ENCODE results near the gene CDCA4.

DNA sequence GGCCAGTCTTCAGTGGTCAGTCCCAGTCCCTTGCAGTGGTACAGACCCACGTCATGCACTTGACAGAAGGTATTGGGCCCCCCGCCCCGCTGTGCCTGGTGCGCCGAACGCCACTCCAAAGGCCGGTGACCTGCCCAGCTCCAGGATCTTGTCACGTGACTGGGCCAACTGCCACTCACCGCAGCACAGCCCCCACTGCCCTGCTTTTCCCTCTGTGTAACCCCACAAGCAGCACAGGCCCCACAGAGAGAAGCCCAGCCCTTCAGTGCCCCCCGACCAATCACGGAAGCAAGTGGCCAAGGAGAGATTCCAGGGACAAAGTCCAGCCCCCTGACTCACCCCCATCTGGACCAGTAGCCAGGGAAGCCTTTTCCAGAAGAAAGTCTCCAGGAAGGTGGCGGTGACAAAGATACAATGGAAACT, 43.8 kb upstream of the CDCA4 start:
- TF ChIP-seq, protein P1, sequence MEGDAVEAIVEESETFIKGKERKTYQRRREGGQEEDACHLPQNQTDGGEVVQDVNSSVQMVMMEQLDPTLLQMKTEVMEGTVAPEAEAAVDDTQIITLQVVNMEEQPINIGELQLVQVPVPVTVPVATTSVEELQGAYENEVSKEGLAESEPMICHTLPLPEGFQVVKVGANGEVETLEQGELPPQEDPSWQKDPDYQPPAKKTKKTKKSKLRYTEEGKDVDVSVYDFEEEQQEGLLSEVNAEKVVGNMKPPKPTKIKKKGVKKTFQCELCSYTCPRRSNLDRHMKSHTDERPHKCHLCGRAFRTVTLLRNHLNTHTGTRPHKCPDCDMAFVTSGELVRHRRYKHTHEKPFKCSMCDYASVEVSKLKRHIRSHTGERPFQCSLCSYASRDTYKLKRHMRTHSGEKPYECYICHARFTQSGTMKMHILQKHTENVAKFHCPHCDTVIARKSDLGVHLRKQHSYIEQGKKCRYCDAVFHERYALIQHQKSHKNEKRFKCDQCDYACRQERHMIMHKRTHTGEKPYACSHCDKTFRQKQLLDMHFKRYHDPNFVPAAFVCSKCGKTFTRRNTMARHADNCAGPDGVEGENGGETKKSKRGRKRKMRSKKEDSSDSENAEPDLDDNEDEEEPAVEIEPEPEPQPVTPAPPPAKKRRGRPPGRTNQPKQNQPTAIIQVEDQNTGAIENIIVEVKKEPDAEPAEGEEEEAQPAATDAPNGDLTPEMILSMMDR (IDR thresholded peaks at IDR 0.05): no peak
- no peak for TF ChIP-seq POLR2A (IDR thresholded peaks at IDR 0.05)

Data from testis (tissue), 2 donors.